22Rv1 (cell line): ENCODE results near the gene SH3RF3.

Experiments
- CTCF ChIP-seq: fragments of 450-650 bp; IDR thresholded peaks from 2 replicates; pipeline ENCODE4 v1.5.1; 2017; ENCODE audit warnings: mild to moderate bottlenecking
- ZFX ChIP-seq: fragments of 450-650 bp; IDR thresholded peaks from 2 replicates; pipeline ENCODE4 v1.6.1; 2017; ENCODE audit warnings: antibody characterized with exemption, borderline replicate concordance

- no peak for TF ChIP-seq ZFX
- TF ChIP-seq CTCF: no peak
Observed at GRCh38 chr2:109199790-109200189, 70.8 kb downstream of the SH3RF3 start.
